CD4-positive, alpha-beta T cell treated with Interleukin-12 subunit alpha and Interleukin-12 subunit beta, for 1 hour (primary cell): Measurements from ENCODE around the gene TIMP2.
"Not testable (repeated sequence)": the region's sequence is repeated elsewhere in the genome, so short reads cannot be mapped to it uniquely, and the experiment has no call there.

Experiments
- DNase-seq: peaks from one replicate; pipeline ENCODE4 v3.0.0-alpha.2; 2020

Gene TIMP2

DNA sequence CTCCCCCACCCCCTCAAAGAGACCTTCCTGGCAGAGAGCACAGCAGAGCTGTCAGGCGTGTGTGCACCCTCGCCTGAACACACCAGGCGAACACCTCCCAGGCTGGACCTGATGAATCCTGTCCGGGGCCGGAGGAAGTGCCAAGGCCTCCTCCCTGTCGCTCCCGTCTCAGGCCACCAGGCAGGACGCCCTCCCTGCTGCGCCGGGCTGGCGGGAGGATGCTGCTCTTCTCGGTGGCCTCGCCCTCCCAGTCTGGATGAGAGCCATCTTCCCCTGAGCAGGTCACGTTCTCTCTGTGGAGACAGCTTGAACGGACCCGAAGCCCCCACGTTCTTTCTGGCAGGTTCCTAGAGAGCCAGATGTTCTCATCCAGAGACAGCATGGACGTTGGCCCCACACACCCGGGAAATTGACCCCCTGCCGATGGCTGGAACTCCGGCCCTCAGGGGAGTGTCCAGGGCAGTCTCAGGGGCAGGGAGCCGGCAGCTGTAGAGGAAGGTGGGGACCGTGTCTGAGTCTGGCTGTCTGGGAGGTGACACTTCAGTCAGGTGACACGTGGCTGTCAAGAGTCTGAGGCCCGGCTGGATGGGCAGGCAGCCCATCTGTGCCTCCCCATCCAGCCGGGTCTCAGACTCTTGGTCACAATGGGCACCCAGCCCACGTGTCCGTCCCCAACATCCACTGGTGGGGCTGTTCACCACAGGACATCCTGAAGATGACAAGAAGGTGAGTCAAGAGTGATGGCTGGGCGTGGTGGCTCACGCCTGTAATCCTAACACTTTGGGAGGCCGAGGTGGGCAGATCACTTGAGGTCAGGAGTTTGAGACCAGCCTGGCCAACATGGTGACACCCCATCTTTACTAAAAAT is 5.0 kb upstream of the TIMP2 start:
- DNase-seq: no peak

DNA sequence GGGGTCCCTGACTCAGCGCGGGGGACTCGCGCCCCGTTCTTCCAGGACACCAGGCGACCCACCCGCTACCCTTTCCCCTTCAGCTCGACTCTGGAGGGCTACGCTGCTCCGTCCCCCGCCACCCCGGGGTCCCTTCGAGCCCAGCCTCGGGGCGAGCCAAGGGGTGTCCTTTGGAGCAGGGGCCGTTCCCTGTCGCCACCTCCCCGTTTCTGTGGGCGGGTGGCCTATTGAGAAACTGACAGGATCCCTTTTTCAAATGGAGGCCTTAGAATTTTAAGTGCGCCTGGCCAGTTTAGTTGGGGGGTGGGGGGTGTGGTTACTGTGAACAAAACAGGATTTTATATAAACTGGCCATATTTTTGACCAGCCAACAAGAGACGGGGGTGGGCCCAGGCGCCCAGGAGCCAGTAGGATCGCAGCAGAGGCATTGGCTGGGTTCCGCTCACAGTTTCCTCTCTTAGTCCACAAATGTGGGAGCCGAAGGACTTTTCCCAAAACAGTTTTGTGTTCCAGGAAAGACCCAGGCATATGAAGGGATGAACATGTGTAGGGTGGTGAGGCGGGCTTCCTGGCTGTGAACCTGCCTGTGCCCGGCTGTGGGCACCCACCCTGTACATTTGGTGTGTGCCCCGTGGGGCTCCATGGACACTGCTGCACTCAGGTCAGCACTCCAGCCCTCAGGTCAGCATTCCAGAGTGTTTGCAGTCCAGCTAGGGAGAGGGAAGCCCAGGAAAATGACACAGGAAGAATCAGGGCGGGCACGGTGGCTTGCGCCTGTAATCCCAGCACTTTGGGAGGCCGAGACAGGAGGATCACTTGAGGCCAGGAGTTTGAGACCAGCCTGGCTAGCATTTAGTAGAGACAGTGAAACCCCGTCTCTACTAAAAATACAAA is 722 bp upstream of the TIMP2 start:
- DNase-seq: no peak

DNA sequence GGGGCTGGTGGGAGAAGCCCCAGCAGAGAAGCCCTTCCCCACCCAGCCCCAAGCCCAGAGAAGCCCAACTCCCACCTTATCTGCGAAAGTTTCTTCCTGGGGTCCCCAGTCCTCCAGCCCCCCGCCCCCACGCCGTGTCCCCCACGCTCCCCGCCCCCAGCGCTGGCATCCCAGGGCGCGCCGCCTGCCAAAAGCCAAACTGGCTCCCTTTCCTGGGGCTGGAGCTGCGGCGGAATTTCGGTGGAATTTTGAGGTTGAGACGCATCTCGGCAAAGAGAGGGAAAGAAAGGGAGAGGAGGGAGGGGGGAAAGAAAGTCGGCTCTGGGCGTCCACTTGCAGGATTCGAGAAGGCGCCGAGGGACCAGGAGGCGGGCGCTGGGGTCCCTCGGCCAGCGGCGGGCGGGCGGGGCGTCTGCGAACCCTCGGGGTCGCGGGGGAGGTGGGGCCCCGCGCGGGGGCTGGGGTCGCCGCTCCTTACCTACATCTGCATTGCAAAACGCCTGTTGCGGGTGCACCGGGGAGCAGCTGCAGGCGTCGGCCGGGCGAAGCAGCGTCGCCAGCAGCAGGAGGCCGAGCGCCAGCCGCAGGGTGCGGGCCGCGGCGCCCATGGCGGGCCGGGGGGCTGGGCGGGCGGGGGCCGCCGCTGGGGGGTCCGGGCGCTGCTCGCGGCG is 571 bp downstream of the TIMP2 start:
- DNase-seq: no peak

GRCh38 chr17:78923660-78924453 is 1.3 kb downstream of the TIMP2 start:
- peak; percentile 67 for DNase-seq

GRCh38 chr17:78922816-78923498 is 2.2 kb downstream of the TIMP2 start:
- DNase-seq: no peak

DNA sequence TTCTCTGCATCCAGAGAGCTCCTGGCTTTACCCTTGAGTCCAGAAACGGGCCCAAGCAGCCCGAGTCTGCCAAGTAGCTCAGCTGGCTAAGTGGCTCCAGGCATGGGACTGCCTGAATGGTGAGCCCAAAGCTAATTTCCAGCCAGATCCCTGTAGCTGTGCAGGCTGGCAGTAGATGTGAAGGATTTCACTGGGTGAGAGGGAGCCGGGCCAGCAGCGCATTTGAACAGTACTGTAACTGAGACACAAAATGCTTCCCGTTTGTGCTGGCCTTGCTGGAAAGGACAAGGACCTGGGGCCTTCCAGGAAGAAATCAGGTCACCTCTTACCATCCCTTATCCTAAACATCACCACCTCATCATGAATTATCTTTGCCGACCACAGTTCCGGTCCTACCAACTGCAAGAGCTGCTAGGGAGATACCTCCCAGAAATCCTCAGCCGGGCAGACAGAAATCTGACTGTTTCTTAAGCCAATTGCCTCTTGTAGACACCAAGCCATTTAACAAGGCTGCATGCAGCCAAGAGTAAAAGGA is 3.7 kb downstream of the TIMP2 start:
- DNase-seq: no peak

- no peak for DNase-seq
Measured at GRCh38 chr17:78920528-78920927, 4.7 kb downstream of the TIMP2 start.

DNA sequence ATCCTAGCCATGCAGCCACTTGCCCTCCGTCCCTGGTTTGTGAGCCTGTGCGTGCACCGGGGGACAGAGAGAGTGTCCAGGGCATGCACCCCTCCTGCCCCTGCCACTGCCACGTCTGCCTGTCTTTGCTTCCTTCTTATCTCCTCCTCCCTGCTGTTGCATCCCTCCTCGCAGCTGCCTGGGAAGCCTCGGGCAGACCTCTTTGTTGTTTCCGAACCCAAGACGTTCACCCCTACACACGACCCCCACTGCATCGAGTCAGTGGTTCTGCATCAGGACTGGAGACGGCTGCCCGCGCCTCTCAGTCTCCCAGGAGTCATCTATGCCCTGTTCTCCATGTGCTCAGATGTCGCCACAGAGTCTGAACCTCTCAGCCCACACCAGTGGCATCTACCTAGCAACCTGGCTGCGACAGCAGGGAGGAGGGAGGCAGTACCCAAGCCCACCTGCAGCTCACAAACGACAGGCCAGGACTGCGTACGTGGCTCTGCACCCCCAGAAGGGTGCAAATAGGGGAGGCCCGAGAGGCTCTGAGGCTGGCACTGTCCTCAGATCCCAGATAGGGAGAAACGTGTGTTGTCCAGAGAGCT is 5.2 kb downstream of the TIMP2 start:
- no peak for DNase-seq

DNA sequence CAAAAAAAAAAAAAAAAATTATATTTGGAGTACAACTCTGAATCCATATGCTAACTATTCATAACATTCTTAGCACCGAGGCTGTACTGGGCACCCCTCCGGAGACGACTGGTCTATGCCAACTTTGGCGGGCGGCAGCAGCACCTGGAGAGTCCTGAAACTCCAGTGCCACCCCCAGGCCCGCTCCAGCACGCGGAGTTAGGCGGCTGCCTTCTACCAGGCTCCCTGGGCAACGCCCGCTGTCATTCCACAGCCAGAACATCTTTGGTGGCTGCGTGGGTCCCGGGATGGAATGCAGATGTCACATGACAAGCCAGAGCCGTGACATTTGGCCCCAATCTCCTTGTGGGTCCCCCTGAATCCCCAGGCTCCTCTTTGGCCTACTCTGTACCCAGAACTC is 6.2 kb downstream of the TIMP2 start:
- DNase-seq: no peak

GRCh38 chr17:78917451-78918275 is 7.5 kb downstream of the TIMP2 start:
- DNase-seq: no peak

DNA sequence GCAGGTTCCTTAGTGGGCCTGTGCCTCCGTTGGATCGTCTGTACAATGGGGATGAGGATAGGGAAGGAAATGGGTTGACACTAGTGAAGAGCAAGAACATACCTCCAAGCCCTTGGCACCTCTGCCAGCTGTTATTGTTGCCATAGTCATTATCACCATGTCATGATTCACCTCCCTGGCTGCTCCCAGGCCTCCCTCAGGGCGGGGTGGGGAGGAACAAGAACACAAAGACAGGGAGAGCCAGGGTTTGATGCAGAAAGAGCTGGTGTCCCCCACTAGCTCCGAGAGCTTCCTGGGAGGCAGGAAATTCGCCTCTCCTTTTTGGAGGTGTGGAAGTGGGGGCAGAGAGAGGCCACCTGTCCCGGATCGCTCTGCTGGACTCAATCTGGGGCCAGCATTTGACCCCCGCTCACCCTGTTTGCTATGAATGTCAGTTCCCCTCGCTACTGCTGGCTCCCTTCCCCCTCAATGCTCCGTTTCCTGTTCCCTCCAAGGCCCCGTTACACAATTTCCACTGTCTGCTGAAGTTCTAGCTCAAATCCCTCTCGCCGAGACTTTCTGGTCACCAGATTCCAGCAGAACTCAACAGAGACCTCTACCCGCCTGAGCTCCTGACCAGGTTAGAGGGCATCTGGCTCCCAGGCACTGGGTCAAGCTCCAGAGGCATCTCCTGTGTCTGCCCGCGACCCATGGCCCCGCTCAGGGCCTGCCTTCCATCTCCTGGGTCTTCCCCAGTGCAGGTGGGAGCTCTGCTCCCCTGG is 9.1 kb downstream of the TIMP2 start:
- no peak for DNase-seq

GRCh38 chr17:78913115-78913514 is 12.1 kb downstream of the TIMP2 start:
- no peak for DNase-seq

DNA sequence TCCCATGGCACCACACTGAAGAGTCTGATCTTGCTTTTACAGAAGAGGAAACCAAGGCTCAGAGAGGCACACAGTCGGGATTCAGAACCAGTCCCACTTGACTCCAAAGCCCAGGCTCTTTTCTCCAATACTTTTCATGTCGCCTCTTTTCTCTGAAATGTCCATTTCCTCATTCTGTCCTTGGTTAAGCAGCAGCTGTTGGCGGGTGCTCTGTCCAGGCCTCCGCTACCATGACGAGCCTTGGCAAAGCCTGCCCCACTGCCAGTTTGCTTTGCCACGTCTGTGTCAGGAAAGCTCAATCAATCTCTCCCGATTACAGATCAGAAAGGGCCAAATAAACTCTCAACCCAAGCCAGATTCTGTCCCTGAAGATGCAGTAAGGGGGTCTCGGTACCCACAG is 13.1 kb downstream of the TIMP2 start:
- no peak for DNase-seq

DNA sequence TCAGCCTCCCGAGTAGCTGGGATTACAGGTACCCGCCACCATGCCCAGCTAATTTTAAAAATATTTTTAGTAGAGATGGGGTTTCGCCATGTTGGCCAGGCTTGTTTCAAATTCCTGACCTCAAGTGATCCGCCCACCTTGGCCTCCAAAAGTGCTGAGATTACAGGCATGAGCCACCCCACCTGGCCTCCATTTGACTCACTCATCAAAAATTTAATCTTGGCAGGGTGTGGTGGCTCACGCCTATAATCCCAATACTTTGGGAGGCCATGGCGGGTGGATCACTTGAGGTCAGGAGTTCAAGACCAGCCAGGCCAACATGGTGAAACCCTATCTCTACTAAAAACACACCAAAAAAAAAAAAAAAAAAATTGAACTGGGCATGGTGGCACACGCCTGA is 13.6 kb downstream of the TIMP2 start:
- not testable (repeated sequence) for DNase-seq

GRCh38 chr17:78910497-78911284 is 14.5 kb downstream of the TIMP2 start:
- no peak for DNase-seq

DNA sequence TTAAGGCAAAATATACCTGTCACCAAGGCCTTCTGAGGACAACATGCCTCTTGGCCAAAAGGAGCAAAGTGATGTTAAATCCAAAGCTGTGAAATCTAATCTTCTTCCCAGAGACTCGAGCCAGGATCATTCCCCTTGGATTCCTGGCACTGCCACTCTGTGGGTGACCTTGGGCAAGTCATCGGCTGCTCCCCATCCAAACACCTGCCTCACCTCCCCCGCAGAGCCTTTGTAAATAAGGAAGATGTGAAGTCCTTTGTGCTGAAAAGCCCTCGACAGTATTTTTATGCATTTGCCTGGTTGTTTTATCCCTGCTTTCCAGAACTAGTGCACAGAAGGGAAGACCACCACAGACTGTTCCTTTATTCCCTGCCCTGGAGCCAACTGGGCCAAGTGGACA is 16.8 kb downstream of the TIMP2 start:
- DNase-seq: no peak

DNA sequence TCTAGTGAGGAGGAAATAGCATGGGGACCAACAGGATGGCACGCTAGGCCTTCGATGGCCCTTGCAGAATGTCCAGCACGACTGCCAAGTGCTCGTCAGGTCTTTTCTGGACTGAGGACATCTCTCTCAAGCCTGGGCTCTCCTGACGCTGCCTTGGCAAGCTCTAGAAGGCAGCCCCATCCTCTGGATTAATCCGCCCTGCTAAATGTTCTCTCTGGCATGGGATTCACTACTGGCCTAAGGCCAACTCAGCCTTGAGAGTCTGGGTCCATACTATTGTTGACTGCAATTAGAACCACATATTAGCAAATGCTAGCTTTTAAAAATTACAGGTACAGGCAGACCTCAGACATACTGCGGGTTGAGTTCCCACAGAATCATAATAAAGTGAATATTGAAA is 19.6 kb downstream of the TIMP2 start:
- no peak for DNase-seq

DNA sequence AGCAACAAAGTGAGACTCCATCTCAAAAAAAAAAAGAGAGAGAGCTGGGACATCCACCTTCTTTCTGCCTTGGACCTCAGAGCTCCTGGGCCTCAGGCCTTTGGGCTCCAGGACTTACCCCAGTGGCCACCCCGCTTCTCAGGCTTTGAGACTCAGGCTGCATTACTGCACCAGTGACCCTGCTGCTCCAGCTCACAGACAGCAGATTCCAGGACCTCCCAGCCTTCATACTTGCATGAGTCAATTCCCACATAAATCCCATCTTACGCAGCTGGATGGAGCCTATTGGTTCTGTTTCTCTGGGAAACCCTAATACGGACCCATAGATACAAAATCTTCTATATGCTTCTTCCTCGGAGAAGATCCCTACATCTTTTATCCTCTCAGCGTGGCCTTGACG is 20.1 kb downstream of the TIMP2 start:
- no peak for DNase-seq

DNA sequence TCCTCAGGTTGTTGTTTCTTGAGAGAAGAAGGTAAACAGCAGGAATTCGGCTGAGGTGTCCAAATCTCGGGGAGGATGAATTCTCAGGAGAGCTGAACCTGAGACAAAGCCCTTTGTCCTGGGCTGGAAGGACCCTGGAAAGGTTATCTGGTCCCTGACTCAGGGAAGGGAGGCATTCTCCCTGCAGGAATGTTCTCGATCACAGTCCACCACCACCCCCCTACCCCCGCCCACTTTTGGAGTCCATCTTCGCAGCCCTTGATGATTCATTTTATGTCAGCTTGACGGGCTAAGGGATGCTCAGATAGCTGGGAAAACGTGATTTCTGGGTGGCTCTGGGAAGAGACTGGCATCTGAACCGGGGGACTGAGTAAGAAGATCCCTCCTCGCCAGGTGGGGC is 20.8 kb downstream of the TIMP2 start:
- DNase-seq: no peak
